Coronary artery (tissue), 2 donors: ENCODE results near the gene NR5A1.

ENCODE experiments used
- DNase-seq: peaks from one replicate; pipeline ENCODE4 v3.0.0-alpha.2; 2017; ENCODE audit warnings: low spot score
- H3K27ac ChIP-seq, 2 donors: fragments of 200-600 bp; sonication (generic); one replicate each; pipeline ENCODE4 v1.5.1; 2016 to 2019
- H3K4me3 ChIP-seq: fragments of 200-600 bp; sonication (generic); 2 replicates; pipeline ENCODE4 v1.5.1; 2016; ENCODE audit warnings: mild to moderate bottlenecking, moderate library complexity
- CTCF ChIP-seq: fragments of 200-600 bp; sonication (generic); IDR thresholded peaks from one replicate; pipeline ENCODE4 v1.5.1; 2019; ENCODE audit warnings: antibody characterized with exemption

The NR5A1 gene

GRCh38 chr9:124493794-124494479 lies 13.3 kb downstream of the NR5A1 start:
- no peak overlapping the region for H3K27ac ChIP-seq
- no peak overlapping the region for H3K4me3 ChIP-seq
- no peak for TF ChIP-seq CTCF
- no peak for DNase-seq

- DNase-seq, result no peak
- TF ChIP-seq CTCF, result no peak
- no peak overlapping the region for H3K27ac ChIP-seq
- no peak overlapping the region for H3K4me3 ChIP-seq
These were observed 14.0 kb downstream of the NR5A1 start for GRCh38 chr9:124493218-124493617.

GRCh38 chr9:124492818-124493217 lies 14.4 kb downstream of the NR5A1 start:
- Histone ChIP-seq H3K4me3 (no peak overlapping the region), H3K27ac (no peak overlapping the region)
- no peak for TF ChIP-seq CTCF
- DNase-seq, result no peak

GRCh38 chr9:124491049-124491975 lies 15.9 kb downstream of the NR5A1 start:
- no peak for TF ChIP-seq CTCF
- Histone ChIP-seq H3K27ac (no peak overlapping the region), H3K4me3 (no peak overlapping the region)
- DNase-seq, result no peak

- no peak for DNase-seq
- TF ChIP-seq CTCF, result no peak
- no peak overlapping the region for H3K27ac ChIP-seq
- H3K4me3 ChIP-seq, result no peak overlapping the region
These were observed 17.2 kb downstream of the NR5A1 start for GRCh38 chr9:124490004-124490403.

- TF ChIP-seq CTCF, result no peak
- no peak overlapping the region for H3K27ac ChIP-seq
- no peak for DNase-seq
- H3K4me3 ChIP-seq, result no peak overlapping the region
These were observed 18.0 kb downstream of the NR5A1 start for GRCh38 chr9:124489222-124489621.
